ENCODE measurements around the gene DHX36. TPM values are rescaled to one million over a fixed set of nuclear protein-coding genes. Genes with fewer than 3 reads are reported as not detected.

The DHX36 gene
- total RNA-seq, 1 experiment from 2014 or later = 87.3 TPM

DNA sequence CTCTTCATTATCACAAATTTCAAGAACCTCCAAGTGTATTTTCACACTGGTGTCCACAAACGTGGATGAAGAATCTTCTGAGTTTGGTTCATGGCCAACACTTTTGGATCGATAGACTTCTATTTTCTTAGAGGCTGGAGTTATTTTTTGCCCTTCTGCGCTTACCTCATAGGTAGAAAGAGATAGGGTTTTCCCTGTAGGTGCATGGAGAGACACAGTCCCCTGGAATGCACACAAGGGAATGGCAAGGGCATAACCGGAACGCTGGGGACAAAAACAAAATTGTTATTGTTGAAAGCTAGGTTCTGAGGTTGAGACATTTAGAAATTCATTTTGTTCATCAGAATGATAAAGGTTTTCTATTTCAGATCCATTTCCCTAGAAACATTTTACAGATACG lies 13.7 kb upstream of the DHX36 start:
- Mint-ChIP-seq H3K4me3 (ENCODE audit: unreplicated experiment) (no peak overlapping the region), H3K27me3 (ENCODE audit: insufficient read depth, unreplicated experiment) (no peaks in the 10 kb centered on the region), H3K4me1 (ENCODE audit: low read depth, unreplicated experiment) (peaks cover 7% of the 10 kb centered on the region), H3K27ac (ENCODE audit: unreplicated experiment) (no peak overlapping the region), H3K9me3 (ENCODE audit: unreplicated experiment) (no peaks in the 10 kb centered on the region), H3K36me3 (ENCODE audit: insufficient read depth, unreplicated experiment) (no peaks in the 10 kb centered on the region)
- BruUV-seq (replicated peaks) = no TSS peak
- ChIA-PET CTCF (no interaction called here), POLR2A (no interaction called here)
- no peak for DNase-seq
- intact Hi-C loops (cut with micrococcal nuclease; ENCODE audit: unreplicated experiment) = loop anchor here (5.0 kb wide), 3 partner anchors 109 to 394 kb away; no protein-coding TSS in a partner anchor
- Histone ChIP-seq H3K4me3 (ENCODE audit: low read depth, low read length) (no peak overlapping the region), H3K4me1 (peaks cover 11% of the 10 kb centered on the region), H3K9me3 (no peaks in the 10 kb centered on the region), H3K27me3 (replicated peaks; ENCODE audit: control insufficient read depth, insufficient read depth, low read length) (no peaks in the 10 kb centered on the region), H3K36me3 (ENCODE audit: control insufficient read depth, insufficient read depth, low read length) (no peaks in the 10 kb centered on the region)
- TF ChIP-seq, protein P1, sequence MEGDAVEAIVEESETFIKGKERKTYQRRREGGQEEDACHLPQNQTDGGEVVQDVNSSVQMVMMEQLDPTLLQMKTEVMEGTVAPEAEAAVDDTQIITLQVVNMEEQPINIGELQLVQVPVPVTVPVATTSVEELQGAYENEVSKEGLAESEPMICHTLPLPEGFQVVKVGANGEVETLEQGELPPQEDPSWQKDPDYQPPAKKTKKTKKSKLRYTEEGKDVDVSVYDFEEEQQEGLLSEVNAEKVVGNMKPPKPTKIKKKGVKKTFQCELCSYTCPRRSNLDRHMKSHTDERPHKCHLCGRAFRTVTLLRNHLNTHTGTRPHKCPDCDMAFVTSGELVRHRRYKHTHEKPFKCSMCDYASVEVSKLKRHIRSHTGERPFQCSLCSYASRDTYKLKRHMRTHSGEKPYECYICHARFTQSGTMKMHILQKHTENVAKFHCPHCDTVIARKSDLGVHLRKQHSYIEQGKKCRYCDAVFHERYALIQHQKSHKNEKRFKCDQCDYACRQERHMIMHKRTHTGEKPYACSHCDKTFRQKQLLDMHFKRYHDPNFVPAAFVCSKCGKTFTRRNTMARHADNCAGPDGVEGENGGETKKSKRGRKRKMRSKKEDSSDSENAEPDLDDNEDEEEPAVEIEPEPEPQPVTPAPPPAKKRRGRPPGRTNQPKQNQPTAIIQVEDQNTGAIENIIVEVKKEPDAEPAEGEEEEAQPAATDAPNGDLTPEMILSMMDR (IDR thresholded peaks at IDR 0.05; ENCODE audit: insufficient read depth in 1 of 2, low read depth in 1 of 2, low read length in 1 of 2, severe bottlenecking in 1 of 2, unreplicated experiment in 1 of 2) = no peak

DNA sequence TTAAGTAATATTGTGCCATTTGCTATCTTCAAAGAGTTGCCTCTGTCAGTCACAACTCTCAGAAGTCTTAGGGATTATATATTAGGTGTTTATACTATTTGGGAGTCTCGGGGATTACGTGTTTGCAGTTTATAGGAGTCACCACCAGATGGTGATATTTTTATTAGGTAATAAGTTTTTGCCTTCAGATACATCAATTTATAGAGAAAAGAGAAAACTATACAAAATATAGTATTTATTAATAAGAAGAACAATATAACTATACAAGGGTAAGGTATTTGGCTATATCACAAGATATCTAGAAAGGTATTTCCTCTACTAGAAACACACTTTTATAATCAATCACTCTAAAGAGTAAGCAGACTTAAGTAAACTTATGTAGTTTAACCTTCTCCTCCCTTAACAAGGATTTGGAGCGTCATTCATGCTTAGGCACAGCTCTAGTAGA lies 10.7 kb upstream of the DHX36 start:
- H3K27ac Mint-ChIP-seq (ENCODE audit: unreplicated experiment) = no peak overlapping the region
- TF ChIP-seq, protein P1 (IDR thresholded peaks at IDR 0.05; ENCODE audit: insufficient read depth in 1 of 2, low read depth in 1 of 2, low read length in 1 of 2, severe bottlenecking in 1 of 2, unreplicated experiment in 1 of 2) = peak; percentile 44 to 55
- no peaks in the 10 kb centered on the region for H3K9me3 Mint-ChIP-seq (ENCODE audit: unreplicated experiment)
- peak in 1 of 2 experiments; percentile 34 for DNase-seq
- POLR2A ChIA-PET = no interaction called here
- CTCF ChIA-PET = no interaction called here
- Histone ChIP-seq H3K4me1 (peaks cover 19% of the 10 kb centered on the region), H3K9me3 (no peaks in the 10 kb centered on the region), H3K27me3 (replicated peaks; ENCODE audit: control insufficient read depth, insufficient read depth, low read length) (no peaks in the 10 kb centered on the region), H3K36me3 (ENCODE audit: control insufficient read depth, insufficient read depth, low read length) (no peaks in the 10 kb centered on the region), H3K4me3 (ENCODE audit: low read depth, low read length) (no peak overlapping the region)
- intact Hi-C loops (cut with micrococcal nuclease; ENCODE audit: unreplicated experiment) = loop anchor here (1.0 to 5.0 kb wide), 6 partner anchors 55 to 411 kb away; no protein-coding TSS in a partner anchor
- no peaks in the 10 kb centered on the region for H3K36me3 Mint-ChIP-seq (ENCODE audit: insufficient read depth, unreplicated experiment)
- no peaks in the 10 kb centered on the region for H3K27me3 Mint-ChIP-seq (ENCODE audit: insufficient read depth, unreplicated experiment)
- peaks cover 14% of the 10 kb centered on the region for H3K4me1 Mint-ChIP-seq (ENCODE audit: low read depth, unreplicated experiment)
- no peak overlapping the region for H3K4me3 Mint-ChIP-seq (ENCODE audit: unreplicated experiment)
- BruUV-seq (replicated peaks) = no TSS peak

DNA sequence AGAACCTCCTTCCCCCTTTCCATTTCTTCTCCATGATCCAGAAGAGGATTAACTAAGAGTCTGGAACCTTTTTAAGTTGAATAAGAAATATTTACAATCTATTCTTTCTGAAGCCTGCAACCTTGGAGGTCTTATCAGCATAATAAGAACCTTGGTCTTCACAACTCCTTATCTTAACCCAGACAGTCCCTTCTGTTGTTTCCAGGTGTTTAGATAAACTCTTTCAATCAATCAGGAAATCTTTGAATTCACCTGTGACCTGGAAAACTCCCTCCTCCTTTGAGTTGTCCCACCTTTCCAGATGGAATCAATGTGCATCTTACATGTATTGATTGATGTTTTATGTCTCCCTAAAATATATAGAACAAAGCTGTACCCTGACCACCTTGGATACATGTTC lies 3.6 kb upstream of the DHX36 start:
- CTCF ChIA-PET = no interaction called here
- DNase-seq = no peak
- H3K4me3 Mint-ChIP-seq (ENCODE audit: unreplicated experiment) = no peak overlapping the region
- H3K36me3 ChIP-seq (ENCODE audit: control insufficient read depth, insufficient read depth, low read length) = no peaks in the 10 kb centered on the region
- no peaks in the 10 kb centered on the region for H3K27me3 ChIP-seq (replicated peaks; ENCODE audit: control insufficient read depth, insufficient read depth, low read length)
- no TSS peak for BruUV-seq (replicated peaks)
- H3K27me3 Mint-ChIP-seq (ENCODE audit: insufficient read depth, unreplicated experiment) = no peaks in the 10 kb centered on the region
- no peaks in the 10 kb centered on the region for H3K9me3 ChIP-seq
- POLR2A ChIA-PET = no interaction called here
- peaks cover 25% of the 10 kb centered on the region for H3K4me1 Mint-ChIP-seq (ENCODE audit: low read depth, unreplicated experiment)
- peaks cover 15% of the 10 kb centered on the region for H3K36me3 Mint-ChIP-seq (ENCODE audit: insufficient read depth, unreplicated experiment)
- no peak overlapping the region for H3K4me3 ChIP-seq (ENCODE audit: low read depth, low read length)
- TF ChIP-seq, protein P1 (IDR thresholded peaks at IDR 0.05; ENCODE audit: insufficient read depth in 1 of 2, low read depth in 1 of 2, low read length in 1 of 2, severe bottlenecking in 1 of 2, unreplicated experiment in 1 of 2) = no peak
- intact Hi-C loops (cut with micrococcal nuclease; ENCODE audit: unreplicated experiment) = no loop called here
- H3K9me3 Mint-ChIP-seq (ENCODE audit: unreplicated experiment) = peaks cover 10% of the 10 kb centered on the region
- H3K4me1 ChIP-seq = peaks cover 27% of the 10 kb centered on the region
- no peak overlapping the region for H3K27ac Mint-ChIP-seq (ENCODE audit: unreplicated experiment)

Measured in Caco-2 (cell line).